MCF 10A (cell line): ENCODE results near the gene NCAM1. TPM values are rescaled to one million over a fixed set of nuclear protein-coding genes. Genes with fewer than 3 reads are reported as not detected.

ENCODE experiments used
- BruUV-seq: library from RNA; stranded (reverse); fragments of 400-500 nt; replicated peaks from 2 replicates; lab custom pipeline; 2021; lab: Mats Ljungman, UMichigan
- CTCF ChIA-PET: fragments of 300-600 bp; sonication (Branson Sonifier 250); formaldehyde crosslinking; extraction: SDS; loops from one replicate; lab custom pipeline; 2021; ENCODE audit warnings: antibody characterized with exemption, inconsistent platforms; lab: Yijun Ruan, JAX
- POLR2A ChIA-PET: fragments of 300-600, 350-650 bp; sonication (Branson Sonifier 250); formaldehyde crosslinking; extraction: SDS; loops from one replicate; lab custom pipeline; 2020; ENCODE audit warnings: antibody characterized with exemption, inconsistent platforms; lab: Yijun Ruan, JAX
- DNase-seq: peaks from one replicate; pipeline ENCODE4 v3.0.0-alpha.2; 2018; ENCODE audit not compliant: unreplicated experiment
- H3K27ac Mint-ChIP-seq: one replicate; pipeline ENCODE4 v1.8.0; 2022; ENCODE audit warnings: mild to moderate bottlenecking, low read depth, mixed read lengths; ENCODE audit not compliant: unreplicated experiment
- H3K27me3 Mint-ChIP-seq: one replicate; pipeline ENCODE4 v1.8.0; 2022; ENCODE audit warnings: mixed read lengths; ENCODE audit not compliant: insufficient read depth, unreplicated experiment
- H3K36me3 Mint-ChIP-seq: one replicate; pipeline ENCODE4 v1.8.0; 2022; ENCODE audit warnings: mild to moderate bottlenecking, moderate library complexity, mixed read lengths; ENCODE audit not compliant: insufficient read depth, unreplicated experiment
- H3K4me1 Mint-ChIP-seq: one replicate; pipeline ENCODE4 v1.8.0; 2022; ENCODE audit warnings: mixed read lengths; ENCODE audit not compliant: insufficient read depth, unreplicated experiment
- H3K4me3 Mint-ChIP-seq: one replicate; pipeline ENCODE4 v1.8.0; 2022; ENCODE audit warnings: mild to moderate bottlenecking, moderate library complexity, mixed read lengths; ENCODE audit not compliant: unreplicated experiment
- H3K9me3 Mint-ChIP-seq: one replicate; pipeline ENCODE4 v1.8.0; 2022; ENCODE audit warnings: mixed read lengths; ENCODE audit not compliant: unreplicated experiment
- CTCF ChIP-seq: fragments of 200-600 bp; IDR thresholded peaks from one replicate; pipeline ENCODE4 v1.8.0; 2022; ENCODE audit warnings: antibody characterized with exemption, mild to moderate bottlenecking; ENCODE audit not compliant: unreplicated experiment
- intact Hi-C: fragments of 100-400 bp; cut with micrococcal nuclease; formaldehyde crosslinking; loops from 2 replicates; pipeline ENCODE4 v1.14.1; 2022
- total RNA-seq: library from RNA; stranded (reverse); gene quantifications from 2 replicates; pipeline ENCODE4 v1.2.3, GENCODE V29; 2022

Gene NCAM1
- total RNA-seq, 1 experiment from 2014 or later, result 0.19 TPM

GRCh38 chr11:113317339-113317738 lies 356.1 kb downstream of the NCAM1 start:
- H3K27ac Mint-ChIP-seq, result no peak overlapping the region
- POLR2A ChIA-PET, result no interaction called here
- H3K4me1 Mint-ChIP-seq, result peaks cover 19% of the 10 kb centered on the region
- H3K4me3 Mint-ChIP-seq, result no peak overlapping the region
- intact Hi-C loops, result loop anchor here (5.0 kb wide), 1 partner anchor 65 kb away; no protein-coding TSS in a partner anchor
- CTCF ChIA-PET, result interaction anchor here (0.6 to 1.9 kb wide), 7 partner anchors 11 to 416 kb away, joined by 3 to 6 read pairs (median 3); no protein-coding TSS in a partner anchor
- H3K27me3 Mint-ChIP-seq, result no peaks in the 10 kb centered on the region
- no peak for TF ChIP-seq CTCF
- no peak for DNase-seq
- H3K9me3 Mint-ChIP-seq, result no peaks in the 10 kb centered on the region
- no TSS peak for BruUV-seq
- peaks cover 30% of the 10 kb centered on the region for H3K36me3 Mint-ChIP-seq

- no TSS peak for BruUV-seq
- intact Hi-C loops, result loop anchor here (5.0 kb wide), 1 partner anchor 63 kb away; no protein-coding TSS in a partner anchor
- Mint-ChIP-seq H3K36me3 (peaks cover 43% of the 10 kb centered on the region), H3K27me3 (no peaks in the 10 kb centered on the region), H3K4me3 (no peak overlapping the region), H3K27ac (no peak overlapping the region), H3K9me3 (no peaks in the 10 kb centered on the region), H3K4me1 (peaks cover 19% of the 10 kb centered on the region)
- ChIA-PET CTCF (no interaction called here), POLR2A (no interaction called here)
- DNase-seq, result no peak
- no peak for TF ChIP-seq CTCF
Observed at GRCh38 chr11:113319085-113319484, 357.9 kb downstream of the NCAM1 start.

GRCh38 chr11:113322158-113322557 lies 360.9 kb downstream of the NCAM1 start:
- Mint-ChIP-seq H3K27me3 (no peaks in the 10 kb centered on the region), H3K9me3 (no peaks in the 10 kb centered on the region), H3K36me3 (peaks cover 59% of the 10 kb centered on the region), H3K4me1 (peaks cover 6% of the 10 kb centered on the region), H3K27ac (no peak overlapping the region), H3K4me3 (no peak overlapping the region)
- no TSS peak for BruUV-seq
- no peak for TF ChIP-seq CTCF
- DNase-seq, result no peak
- POLR2A ChIA-PET, result no interaction called here
- intact Hi-C loops, result no loop called here
- CTCF ChIA-PET, result interaction anchor here (3.4 kb wide), 1 partner anchor 172 kb away, joined by 16 read pairs; no protein-coding TSS in a partner anchor

DNA sequence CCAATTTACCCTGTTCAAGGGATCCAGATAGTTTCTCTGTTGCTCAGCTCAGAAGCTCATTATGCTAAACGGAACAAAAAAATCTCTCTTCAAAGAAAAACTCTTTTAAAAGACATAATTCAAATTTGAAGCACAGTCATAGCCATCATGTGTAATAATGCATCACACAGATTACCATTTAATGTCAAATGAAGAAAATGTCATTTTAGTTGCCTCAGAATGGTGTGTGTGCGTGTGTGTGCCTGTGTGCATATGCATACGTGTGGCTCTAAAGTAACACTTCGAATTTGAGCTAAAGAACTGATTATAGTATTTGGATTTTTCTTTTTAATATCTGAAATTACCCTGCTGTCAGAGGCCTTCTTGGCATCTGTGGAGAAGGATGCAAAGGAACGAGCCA lies 363.0 kb downstream of the NCAM1 start:
- Mint-ChIP-seq H3K4me1 (no peaks in the 10 kb centered on the region), H3K27me3 (no peaks in the 10 kb centered on the region), H3K27ac (no peak overlapping the region), H3K4me3 (no peak overlapping the region), H3K36me3 (peaks cover 61% of the 10 kb centered on the region), H3K9me3 (no peaks in the 10 kb centered on the region)
- no TSS peak for BruUV-seq
- CTCF ChIA-PET, result interaction anchor here (0.9 to 3.4 kb wide), 4 partner anchors 9 to 208 kb away, joined by 3 to 16 read pairs (median 4); no protein-coding TSS in a partner anchor
- no peak for TF ChIP-seq CTCF
- POLR2A ChIA-PET, result interaction anchor here (1.1 to 3.1 kb wide), 3 partner anchors 9 to 21 kb away, joined by 3 to 9 read pairs (median 6); no protein-coding TSS in a partner anchor
- no peak for DNase-seq
- intact Hi-C loops, result no loop called here
